H7 (cell line): Measurements from ENCODE around the gene CDV3. TPM values are rescaled to one million over a fixed set of nuclear protein-coding genes. Genes with fewer than 3 reads are reported as not detected.
"Not testable (repeated sequence)": the region's sequence is repeated elsewhere in the genome, so short reads cannot be mapped to it uniquely, and the experiment has no call there.

ENCODE experiments used
- DNase-seq: peaks from one replicate; pipeline ENCODE4 v3.0.0; 2012
- H3K27me3 ChIP-seq: 2 replicates; pipeline ENCODE4 v1.6.0; 2011; ENCODE audit warnings: mild to moderate bottlenecking, low read length; ENCODE audit not compliant: control insufficient read depth, insufficient read depth
- H3K36me3 ChIP-seq: replicated peaks from 2 replicates; pipeline ENCODE4 v1.5.1; 2011; ENCODE audit warnings: low read length; ENCODE audit not compliant: control insufficient read depth, insufficient read depth
- H3K4me3 ChIP-seq: 2 replicates; pipeline ENCODE4 v1.5.1; 2011; ENCODE audit warnings: low read depth, mild to moderate bottlenecking, control low read depth, low read length, moderate library complexity; ENCODE audit not compliant: insufficient read depth
- total RNA-seq: library from RNA; depleted of rRNA; stranded (reverse); fragments of >200 nt; shearing (Covaris generic); gene quantifications from 2 replicates; pipeline ENCODE4 v1.2.3, GENCODE V29; 2014; rRNA removed

Gene CDV3
- 89.7 and 129 TPM in 2 replicates for total RNA-seq

- DNase-seq: peak; percentile 79
- no peaks in the 10 kb centered on the region for H3K27me3 ChIP-seq
- peaks cover 13% of the 10 kb centered on the region for H3K36me3 ChIP-seq
- peak within 1 kb of the TSS; percentile 87 for H3K4me3 ChIP-seq
These were observed at the start of gene CDV3 for GRCh38 chr3:133573629-133574194. TSS of gene CDV3 (plus strand) at chr3:133573686. CDS start at chr3:133574045, 359 bp downstream.

GRCh38 chr3:133523758-133524157 lies 49.7 kb upstream of the CDV3 start:
- H3K36me3 ChIP-seq, H3K4me3 ChIP-seq, H3K27me3 ChIP-seq, DNase-seq: not testable (repeated sequence)

- DNase-seq: no peak
- H3K4me3 ChIP-seq: no peak overlapping the region
- H3K27me3 ChIP-seq: no peaks in the 10 kb centered on the region
- H3K36me3 ChIP-seq: no peaks in the 10 kb centered on the region
These were observed 48.1 kb upstream of the CDV3 start for GRCh38 chr3:133525435-133525834.

- no peaks in the 10 kb centered on the region for H3K27me3 ChIP-seq
- H3K4me3 ChIP-seq: no peak overlapping the region
- no peak for DNase-seq
- H3K36me3 ChIP-seq: no peaks in the 10 kb centered on the region
These were observed 46.3 kb upstream of the CDV3 start for GRCh38 chr3:133527081-133527715.

GRCh38 chr3:133529809-133530208 lies 43.7 kb upstream of the CDV3 start:
- Histone ChIP-seq H3K36me3 (no peaks in the 10 kb centered on the region), H3K27me3 (no peaks in the 10 kb centered on the region), H3K4me3 (no peak overlapping the region)
- no peak for DNase-seq

GRCh38 chr3:133531981-133532380 lies 41.5 kb upstream of the CDV3 start:
- Histone ChIP-seq H3K27me3 (no peaks in the 10 kb centered on the region), H3K4me3 (no peak overlapping the region), H3K36me3 (no peaks in the 10 kb centered on the region)
- no peak for DNase-seq

- no peak for DNase-seq
- H3K4me3 ChIP-seq: no peak overlapping the region
- no peaks in the 10 kb centered on the region for H3K27me3 ChIP-seq
- H3K36me3 ChIP-seq: no peaks in the 10 kb centered on the region
These were observed 40.5 kb upstream of the CDV3 start for GRCh38 chr3:133532951-133533350.

- DNase-seq: no peak
- H3K27me3 ChIP-seq: no peaks in the 10 kb centered on the region
- H3K4me3 ChIP-seq: no peak overlapping the region
- H3K36me3 ChIP-seq: no peaks in the 10 kb centered on the region
These were observed 37.3 kb upstream of the CDV3 start for GRCh38 chr3:133535971-133536881.

GRCh38 chr3:133537131-133537530 lies 36.4 kb upstream of the CDV3 start:
- not testable (repeated sequence) for H3K36me3 ChIP-seq, H3K27me3 ChIP-seq, DNase-seq, H3K4me3 ChIP-seq

- no peak for DNase-seq
- no peaks in the 10 kb centered on the region for H3K27me3 ChIP-seq
- H3K4me3 ChIP-seq: no peak overlapping the region
- H3K36me3 ChIP-seq: no peaks in the 10 kb centered on the region
These were observed 35.3 kb upstream of the CDV3 start for GRCh38 chr3:133538154-133538553.

- H3K36me3 ChIP-seq: no peaks in the 10 kb centered on the region
These were observed 32.4 kb upstream of the CDV3 start for GRCh38 chr3:133540896-133541674.

GRCh38 chr3:133542871-133543270 lies 30.6 kb upstream of the CDV3 start:
- Histone ChIP-seq H3K36me3 (no peaks in the 10 kb centered on the region), H3K27me3 (no peaks in the 10 kb centered on the region), H3K4me3 (no peak overlapping the region)
- no peak for DNase-seq

More at GRCh38 chr3:133540896-133541674, 32.4 kb upstream of the CDV3 start:
- Histone ChIP-seq H3K4me3 (no peak overlapping the region), H3K27me3 (no peaks in the 10 kb centered on the region)
- no peak for DNase-seq

GRCh38 chr3:133544983-133545382 lies 28.5 kb upstream of the CDV3 start:
- not testable (repeated sequence) for H3K27me3 ChIP-seq, H3K4me3 ChIP-seq, H3K36me3 ChIP-seq, DNase-seq

GRCh38 chr3:133547432-133548041 lies 25.9 kb upstream of the CDV3 start:
- DNase-seq: peak; percentile 43
- Histone ChIP-seq H3K27me3 (no peaks in the 10 kb centered on the region), H3K36me3 (no peaks in the 10 kb centered on the region), H3K4me3 (no peak overlapping the region)
